SKM-1 (cell line): Measurements from ENCODE around the gene ESRRG.

Experiments used
- DNase-seq: peaks from one replicate; lab custom pipeline; 2025; ENCODE audit not compliant: unreplicated experiment; lab: John Stamatoyannopoulos, UW

ESRRG gene

DNA sequence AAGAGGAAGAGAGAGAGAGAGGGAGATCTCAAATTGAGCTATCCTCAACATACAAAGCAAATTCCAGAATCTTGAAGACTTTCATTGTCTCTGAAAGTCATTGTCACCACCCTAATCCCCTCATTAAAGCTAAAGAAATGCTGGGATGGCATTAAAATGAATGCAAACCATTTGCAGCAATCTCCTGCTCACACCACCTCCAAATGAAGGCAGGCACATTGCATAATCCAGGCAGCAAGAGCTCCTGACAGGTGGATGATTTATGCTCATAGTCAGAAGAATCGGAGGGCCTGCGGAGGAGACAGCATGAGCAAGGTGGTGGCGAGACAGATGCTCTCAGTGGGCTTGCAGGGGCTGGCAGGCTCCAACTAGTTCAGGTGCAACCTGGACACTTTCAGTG is 90.2 kb downstream of the ESRRG start:
- no peak for DNase-seq

DNA sequence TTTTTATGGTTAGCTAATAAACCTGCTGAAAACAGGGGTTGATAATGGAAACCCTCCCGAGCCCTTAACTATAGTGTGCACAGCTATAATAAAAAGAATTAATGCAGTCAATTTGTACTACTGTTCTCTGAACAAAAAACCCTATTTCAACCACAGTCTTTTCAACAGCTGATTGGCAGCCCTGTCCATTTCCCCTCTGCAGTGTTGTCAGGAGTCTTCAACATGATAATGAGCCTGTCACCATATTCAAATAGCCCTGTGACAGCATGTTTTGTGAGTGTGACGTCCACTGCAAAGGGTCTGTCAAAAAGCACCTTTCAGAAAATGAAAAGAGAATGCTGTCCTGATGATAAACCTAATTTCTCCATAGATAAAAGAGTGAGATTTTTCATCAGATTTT is 92.7 kb downstream of the ESRRG start:
- DNase-seq: no peak

DNA sequence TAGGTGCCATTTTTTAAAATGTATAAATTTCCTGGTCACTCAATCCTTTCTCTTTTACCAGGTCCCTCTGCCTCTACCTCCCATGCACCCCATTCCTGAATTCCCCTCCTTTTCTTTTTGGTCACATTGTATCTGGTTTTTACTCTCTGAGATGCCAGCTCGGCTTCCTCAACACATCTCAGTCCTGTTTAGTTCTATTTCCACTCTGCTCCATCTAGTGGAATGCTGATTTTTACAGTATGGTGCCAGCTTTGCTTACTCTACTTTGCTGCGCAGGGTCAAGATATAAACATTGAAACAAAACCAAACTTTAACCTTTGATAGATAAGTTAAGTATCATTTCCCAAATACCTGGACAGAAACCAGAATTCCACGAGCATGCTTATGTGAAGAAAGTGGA is 96.0 kb downstream of the ESRRG start:
- no peak for DNase-seq

DNA sequence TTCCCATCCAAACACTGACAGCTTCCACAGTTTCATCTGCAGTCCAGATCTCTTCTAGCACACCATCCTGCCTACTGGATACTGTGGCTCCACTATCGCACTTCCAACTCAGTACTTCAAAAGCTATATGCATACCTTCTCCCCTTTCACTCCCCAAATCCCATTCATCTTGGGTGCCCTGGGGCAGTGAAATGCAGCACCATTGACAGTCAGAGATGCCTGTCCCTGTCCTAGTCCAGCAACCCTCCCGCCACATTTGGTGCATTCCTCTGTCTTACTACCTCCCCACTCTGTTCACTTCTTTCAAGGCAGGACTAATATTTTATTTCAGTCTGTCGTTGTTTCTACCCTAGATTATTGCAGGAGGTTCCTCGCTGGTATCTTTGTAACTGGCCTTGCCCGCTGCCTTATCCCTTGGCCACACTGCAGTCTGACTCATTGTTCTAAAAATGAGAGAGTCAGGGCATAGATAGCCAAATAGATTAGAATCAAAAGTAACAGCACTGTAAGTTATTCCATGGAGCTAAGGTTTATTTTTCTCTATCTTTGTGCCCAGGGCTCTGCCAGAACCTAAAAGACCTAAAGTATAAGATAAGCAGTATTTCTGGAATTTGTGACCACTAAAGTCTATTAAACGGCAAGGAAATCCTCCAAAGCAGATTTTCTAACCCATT is 96.7 kb downstream of the ESRRG start:
- no peak for DNase-seq

DNA sequence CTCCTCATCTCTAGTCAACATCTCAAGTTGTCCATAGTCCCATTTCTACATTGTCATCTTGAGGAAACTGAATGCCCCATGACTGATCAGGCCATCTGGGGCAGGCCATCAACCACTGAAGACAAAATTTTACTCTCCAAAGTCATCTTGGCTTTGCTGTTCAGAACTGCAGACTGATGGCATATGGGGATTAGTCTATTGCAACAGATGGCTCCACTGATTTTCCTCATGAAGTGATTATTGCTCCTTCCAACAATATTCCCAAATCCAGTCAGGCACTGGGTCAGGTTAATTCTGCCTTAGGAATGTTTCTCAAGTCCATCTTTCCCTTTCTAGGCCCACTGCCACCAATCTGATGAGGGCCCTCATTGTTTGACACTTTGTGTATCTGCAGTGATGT is 101.7 kb downstream of the ESRRG start:
- DNase-seq: no peak

DNA sequence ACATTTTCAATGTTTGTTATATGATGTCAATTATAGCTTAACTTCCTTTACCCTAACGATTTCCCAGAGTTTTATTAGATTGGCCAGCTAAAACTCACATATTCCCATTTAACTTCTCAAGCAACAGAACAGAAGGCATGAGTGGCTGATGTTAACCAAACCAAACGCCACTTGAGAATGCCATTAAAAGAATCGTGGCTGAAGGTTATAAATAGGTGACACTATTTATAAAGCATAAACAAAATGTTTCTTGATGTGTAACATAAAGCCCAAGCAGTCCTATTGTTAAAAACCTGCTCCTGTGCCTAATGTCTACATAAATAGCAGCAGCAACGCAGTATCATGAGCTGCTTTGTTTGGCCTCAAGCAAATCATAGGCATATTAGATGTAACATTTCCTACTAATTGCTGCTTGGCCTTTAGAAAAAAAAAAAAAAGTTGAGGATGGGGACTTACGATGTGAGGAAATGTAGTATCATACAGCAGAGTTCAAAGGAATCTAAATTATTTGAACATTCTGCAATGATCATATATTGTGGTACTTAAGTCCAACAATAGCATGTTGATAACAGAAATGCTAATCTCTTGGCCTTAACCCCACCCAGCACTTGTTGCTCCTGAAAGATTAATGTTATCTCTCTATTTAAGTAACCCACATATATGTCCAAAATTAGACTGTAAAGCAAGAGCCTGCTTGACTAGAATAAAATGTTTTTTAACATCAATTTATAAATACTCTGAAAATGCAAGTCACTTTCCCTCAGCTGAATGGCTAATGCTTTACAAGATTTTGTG is 106.0 kb downstream of the ESRRG start:
- no peak for DNase-seq

DNA sequence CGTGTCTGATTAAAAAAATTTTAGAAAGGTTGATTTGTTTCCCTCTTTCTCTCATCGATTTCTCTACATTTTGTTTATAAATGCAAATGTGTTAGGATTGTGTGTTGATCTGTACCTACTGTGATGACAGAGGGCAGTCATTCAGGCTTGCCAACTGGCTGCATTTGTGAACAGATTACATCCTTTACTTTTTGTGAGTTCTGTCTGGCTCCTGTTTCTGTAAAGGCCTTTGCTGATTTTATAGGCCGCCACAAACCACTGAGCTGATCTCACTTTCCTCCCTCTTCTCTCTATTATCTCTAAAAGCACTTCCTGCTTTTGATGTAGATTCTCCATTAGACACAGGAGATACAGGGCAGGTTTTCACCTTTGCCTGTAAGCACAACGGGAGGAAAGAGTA is 106.8 kb downstream of the ESRRG start:
- DNase-seq: no peak

DNA sequence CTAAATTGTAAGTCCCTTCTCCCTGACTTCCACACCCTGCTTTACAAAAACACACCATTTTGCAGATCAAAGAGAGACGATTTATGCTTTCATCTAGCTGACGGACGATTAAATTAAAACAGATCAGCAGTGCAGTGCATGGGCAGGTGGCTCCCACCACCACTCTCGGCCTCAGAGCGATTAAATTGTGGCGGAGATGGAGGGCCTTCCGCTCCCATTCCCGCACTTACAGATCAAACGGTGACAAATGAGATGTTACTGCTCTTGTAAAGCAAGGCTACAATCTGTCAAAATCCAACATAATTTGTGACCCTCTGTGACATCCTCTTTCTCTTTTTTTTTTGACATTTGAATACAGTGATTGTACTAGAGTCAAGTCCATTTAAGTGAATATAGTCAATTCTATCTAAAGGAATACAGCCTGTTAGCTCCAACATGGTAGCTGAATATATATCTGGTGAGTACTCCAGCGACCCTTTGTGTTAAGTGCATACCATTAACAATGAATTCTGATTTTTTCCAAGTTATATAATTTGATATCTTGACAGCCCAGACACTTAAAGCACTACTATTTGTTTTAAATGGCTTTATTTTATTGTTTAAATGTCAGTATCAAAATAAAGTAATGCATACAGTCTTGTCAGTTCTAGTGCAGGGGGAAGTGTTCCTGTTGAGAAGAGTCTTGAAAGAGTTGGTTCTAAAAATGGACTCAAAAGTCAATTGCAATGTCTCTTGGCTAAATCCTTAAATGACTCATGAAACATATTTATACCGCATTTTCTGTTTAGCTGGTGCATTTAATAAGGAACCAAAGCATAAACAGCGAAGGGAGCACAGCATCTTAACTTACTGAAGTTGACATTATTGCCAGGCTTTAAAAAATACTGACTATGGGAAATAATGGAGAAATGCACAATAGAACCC is 109.0 kb downstream of the ESRRG start:
- DNase-seq: no peak

DNA sequence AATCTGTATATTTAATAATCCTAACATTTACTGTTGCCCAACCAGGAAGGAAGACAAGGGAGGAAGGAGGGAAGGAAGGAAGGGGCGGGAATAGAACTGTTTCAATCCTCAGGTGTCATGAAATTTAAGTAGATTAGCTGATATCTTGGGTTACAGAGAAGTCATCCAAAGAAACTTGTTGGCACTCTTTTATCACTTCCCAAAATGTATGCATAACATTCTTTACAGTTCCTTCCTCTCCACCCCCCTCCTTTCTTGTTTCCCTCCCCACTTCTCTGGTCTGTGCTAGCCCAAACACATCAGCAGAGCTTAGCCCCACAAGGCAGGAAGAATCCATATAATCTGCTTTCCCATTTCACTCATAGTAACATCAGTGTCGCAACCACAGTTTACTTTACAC is 110.9 kb downstream of the ESRRG start:
- no peak for DNase-seq

DNA sequence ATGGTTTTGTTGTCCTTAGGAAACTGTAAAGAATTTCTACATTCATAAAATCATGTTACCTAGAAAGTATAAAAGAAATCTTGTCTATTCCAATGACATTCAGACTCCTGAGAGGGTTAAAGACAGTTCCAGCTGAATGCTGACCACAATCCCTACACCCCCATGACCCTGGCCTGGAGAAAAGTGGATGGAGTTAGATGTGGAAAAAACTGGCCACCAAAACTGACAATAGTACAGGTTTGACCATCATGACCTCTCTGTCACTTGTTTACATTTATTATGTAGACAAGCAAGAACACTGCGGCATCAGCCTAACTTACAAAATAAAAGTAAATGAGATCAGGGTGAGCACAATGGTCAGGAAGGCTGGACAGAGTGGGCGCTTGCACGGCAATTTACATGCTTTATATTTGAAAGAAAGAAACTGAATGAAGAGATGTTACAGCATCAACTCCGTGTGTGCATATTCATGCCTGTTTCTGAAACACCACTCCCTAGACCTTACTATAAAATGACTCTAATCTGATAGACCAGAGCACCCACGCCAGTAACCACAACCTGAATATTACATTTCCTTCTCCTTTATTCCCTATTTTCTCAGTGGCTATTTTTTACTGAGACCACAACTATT is 116.0 kb downstream of the ESRRG start:
- no peak for DNase-seq

DNA sequence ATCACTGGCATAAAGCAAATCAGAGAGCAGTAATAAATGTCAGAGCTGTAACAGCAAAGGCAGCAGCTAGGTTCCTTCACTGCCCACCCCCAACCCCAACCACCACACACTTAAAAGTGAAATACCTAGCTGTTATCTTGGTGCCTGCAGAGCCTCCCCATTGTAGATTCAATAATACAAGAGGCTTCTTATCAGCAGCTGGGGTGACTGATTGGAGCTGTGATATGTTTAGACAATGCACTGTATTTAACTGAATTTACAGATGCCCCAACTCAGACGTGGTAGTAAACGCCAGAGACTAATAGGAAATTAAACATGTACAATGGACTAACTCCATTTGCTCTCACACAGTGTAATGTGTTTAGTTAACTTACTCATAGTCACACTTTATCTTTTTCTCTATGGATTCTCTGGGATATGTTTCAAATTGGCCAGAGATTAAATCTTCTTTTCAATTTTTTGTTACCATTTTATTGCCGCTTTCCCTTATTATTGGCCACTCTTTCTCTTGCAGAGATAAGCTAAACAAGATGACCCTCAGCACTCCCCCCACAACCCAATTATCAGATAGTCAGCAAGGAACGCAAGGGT is 117.1 kb downstream of the ESRRG start:
- no peak for DNase-seq

DNA sequence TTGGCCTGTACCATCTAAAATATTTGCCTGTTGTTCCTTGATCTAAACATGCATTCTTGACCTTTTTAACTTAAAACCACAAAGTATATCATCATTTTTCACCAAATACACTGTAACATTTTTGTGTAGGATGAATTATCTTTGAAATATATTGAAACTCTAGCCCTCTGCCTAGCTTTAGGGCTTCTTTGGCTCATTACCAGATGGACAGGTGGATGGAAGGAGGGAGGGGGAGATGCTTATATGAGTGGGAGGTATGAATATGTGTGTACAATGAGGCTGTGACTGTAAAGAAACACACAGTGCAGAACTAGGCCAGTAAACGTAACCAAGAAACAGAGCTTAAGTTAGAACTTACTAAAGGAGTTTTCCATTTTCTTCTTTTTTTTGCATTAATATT is 118.5 kb downstream of the ESRRG start:
- DNase-seq: no peak

DNA sequence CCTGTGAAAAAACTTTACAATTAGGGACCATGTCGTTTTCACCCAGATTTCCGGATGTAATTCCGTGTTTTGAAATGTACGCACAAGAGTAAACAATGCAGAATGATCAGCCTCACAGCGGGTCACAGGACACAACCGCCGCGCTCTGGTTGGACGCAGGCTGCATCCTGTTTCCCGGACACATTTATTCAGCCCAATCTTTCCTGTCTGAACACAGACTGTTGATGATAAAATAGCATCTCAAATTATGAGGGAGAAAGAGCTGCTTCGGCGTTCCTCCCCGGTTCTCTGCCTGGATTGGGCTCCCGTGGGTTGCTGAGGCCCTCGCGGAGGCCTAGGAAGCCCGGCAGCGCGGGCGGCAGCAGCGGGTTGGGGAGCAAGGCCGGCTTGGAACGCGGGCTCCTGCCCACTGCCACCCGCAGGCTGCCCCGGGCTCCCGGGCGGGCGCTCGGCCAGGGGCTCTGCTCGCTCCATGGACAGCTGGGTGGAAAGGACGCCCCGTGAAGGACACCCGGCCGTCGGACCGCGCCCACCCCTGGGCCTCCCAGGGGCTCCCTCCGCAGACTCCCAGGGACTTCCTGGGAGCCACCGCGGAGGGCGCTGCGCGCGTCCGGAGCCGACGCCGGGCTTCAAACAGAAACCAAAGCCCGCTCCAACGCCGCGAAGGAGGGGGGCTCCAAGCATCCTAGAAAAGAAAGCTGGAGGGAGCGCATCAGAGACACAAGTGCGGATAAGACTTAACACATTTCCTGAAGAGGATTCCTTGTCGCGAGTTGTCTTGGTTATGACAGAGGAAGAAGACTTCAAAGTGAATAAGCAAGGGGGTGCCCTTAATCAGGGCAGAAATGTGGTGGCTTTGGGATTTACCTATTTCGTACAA is 122.3 kb downstream of the ESRRG start:
- peak; percentile 73 for DNase-seq

DNA sequence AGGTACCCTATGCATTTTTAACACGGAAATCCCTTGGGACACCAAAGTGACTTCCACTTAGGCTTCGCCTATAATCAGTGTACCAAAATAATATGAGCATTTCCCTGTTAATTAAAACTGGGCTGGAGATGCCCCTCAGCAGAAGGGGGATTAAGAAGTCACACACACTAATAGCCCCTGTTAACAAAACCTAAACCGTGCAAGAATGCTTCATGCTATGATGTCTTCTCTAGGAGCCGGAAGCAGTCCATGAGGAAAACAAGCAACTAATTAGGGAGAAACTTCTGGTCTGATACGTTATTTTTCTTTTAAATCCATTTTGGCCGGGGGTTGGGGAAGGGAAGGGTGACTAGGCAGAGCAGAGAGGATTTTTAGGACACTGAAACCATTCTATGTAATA is 123.4 kb downstream of the ESRRG start:
- no peak for DNase-seq

DNA sequence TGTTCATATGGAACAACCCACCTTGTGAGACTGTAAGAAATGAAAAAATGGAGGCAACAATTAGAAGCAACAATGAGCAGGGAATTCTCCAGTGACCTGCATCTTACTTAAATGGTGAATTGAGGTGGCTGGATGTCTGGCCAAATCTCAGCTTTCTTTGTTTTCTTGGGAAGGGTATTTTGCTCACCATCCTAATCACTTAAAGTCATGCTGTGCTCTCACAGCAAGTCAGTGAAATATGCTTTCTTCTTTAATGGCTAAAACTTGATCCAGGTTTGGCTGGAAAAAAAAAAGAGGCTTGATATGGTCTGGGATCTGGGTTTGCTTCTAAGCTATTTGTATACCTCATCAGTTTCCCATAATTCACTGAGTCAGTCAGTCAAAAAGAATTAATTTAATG is 124.8 kb downstream of the ESRRG start:
- no peak for DNase-seq

DNA sequence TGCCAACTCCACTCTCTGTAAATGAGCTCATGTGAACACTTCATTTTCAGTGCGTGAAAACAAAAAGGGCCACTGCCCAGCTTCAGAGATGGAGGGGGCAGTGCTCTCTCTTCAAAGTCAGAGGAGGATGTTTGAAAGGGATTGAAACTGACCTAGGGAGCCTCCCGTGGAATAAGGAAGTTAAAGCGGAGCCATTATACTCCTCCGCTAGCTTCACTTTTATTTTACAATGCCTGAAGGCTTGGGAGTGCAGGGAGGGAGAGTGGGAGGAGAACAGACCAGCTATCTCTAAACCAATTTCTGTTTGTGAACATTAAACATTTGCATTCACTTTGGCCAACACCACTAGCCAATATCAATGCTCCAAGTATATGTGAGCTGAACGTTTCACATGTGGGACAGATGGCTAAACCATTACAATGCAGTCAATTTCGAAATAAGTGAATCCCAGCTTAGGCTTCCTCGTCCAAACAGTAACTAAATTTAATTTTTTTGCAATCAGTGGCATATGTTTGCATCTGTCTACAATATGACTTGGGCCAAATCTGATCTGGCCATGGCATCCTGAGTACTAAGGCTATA is 126.9 kb downstream of the ESRRG start:
- no peak for DNase-seq

DNA sequence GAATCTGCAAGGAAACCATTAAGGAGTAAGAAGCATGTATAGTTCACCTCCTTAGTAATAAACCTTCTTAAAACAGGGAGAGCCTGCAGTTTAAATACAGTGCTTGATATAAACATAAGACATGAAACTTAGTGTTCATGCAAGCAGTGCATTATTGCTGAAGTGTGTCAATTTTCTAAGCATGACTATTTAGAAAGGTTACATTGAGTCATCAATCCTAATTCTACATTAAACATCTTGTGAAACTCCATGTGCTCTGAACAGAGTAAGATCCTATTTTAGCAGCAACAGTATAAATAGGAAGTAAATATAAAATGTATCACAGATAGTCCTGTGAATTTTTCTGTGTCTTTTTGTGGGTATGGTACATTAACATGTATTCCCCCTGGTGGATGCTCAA is 135.5 kb downstream of the ESRRG start:
- DNase-seq: no peak

DNA sequence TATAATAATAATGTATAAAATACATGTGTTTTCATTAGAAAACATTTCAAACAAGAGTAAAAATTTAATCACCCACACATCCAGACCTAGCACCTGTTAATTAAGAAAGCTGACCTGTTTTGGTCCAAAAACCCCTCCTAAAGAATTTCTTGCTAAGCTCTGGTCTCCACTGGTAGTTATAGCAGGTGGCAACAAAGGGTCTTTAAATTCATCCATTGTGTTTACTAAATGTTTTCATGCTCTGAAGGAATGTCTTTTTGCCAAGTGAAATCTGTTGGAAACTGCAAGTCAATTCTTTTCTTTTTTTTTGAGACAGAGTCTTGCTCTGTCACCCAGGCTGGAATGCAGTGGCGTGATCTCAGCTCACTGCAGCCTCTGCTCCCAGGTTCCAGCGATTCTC is 141.1 kb downstream of the ESRRG start:
- DNase-seq: no peak

DNA sequence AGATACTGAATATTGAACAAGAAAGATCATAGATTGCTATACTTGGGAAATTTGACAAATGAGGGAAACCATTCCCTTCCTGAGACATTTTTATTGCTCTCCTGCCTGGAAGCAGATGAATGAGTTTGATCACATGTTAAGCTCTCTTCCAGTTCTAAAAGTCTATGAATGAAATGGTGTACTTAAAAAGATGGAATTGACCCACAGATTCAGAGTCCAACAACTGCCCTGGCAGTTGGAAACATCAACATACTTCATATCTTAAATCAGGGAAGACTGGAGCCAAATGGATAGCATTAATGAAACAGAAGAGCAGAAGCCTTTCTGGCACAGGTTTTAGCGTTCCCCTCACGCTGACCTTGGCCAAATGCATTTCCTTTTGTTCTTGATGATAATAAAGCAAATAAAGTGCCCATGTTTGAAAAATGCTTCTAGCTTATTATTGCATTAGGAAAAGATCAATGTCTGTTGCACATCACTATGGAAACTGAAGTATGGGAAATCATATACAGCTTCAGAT is 142.6 kb downstream of the ESRRG start:
- no peak for DNase-seq
